H1 (cell line): ENCODE data around the gene PIGU. TPM values are rescaled to one million over a fixed set of nuclear protein-coding genes. Genes with fewer than 3 reads are reported as not detected.

Experiments
- CTCF ChIA-PET: fragments of 300-600 bp; sonication (Branson Sonifier 250); formaldehyde crosslinking; loops from one replicate; lab custom pipeline; 2021; ENCODE audit not compliant: partially characterized antibody; lab: Charles Lee
- POLR2A ChIA-PET: fragments of 300-600 bp; sonication (Branson Sonifier 250); formaldehyde crosslinking; loops from one replicate; lab custom pipeline; 2021; ENCODE audit warnings: inconsistent platforms; ENCODE audit not compliant: partially characterized antibody; lab: Charles Lee
- DNase-seq, 2 experiments: peaks; one replicate each; pipeline versions ENCODE4 v3.0.0 to v3.0.0-alpha.2; 2010 to 2022; ENCODE audit warnings: low spot score in 2 of 2, low read depth in 1 of 2, mixed read lengths in 1 of 2
- FAIRE-seq: peaks from 2 replicates; lab custom pipeline; 2011; peaks lifted over from hg19 to GRCh38; lab: Jason Lieb, UNC
- H2AFZ ChIP-seq: 2 replicates; pipeline ENCODE4 v1.8.1; 2012; ENCODE audit warnings: low read length, inconsistent platforms
- H2AK5ac ChIP-seq: 2 replicates; pipeline ENCODE4 v1.6.1; 2013; ENCODE audit warnings: low read depth, low read length
- H2BK120ac ChIP-seq: replicated peaks from 2 replicates; pipeline ENCODE3; 2013; ENCODE audit warnings: low read depth, low read length, inconsistent platforms
- H2BK12ac ChIP-seq: 2 replicates; pipeline ENCODE4 v1.6.1; 2013; ENCODE audit warnings: low read depth, low read length
- H2BK15ac ChIP-seq: 2 replicates; pipeline ENCODE4 v1.6.1; 2013; ENCODE audit warnings: low read length
- H2BK20ac ChIP-seq: 2 replicates; pipeline ENCODE4 v1.6.1; 2013; ENCODE audit warnings: low read length
- H2BK5ac ChIP-seq: 2 replicates; pipeline ENCODE4 v1.6.1; 2013; ENCODE audit warnings: low read depth, low read length
- H3K14ac ChIP-seq: 2 replicates; pipeline ENCODE4 v1.6.1; 2013; ENCODE audit warnings: inconsistent platforms; ENCODE audit not compliant: insufficient read length
- H3K18ac ChIP-seq: 2 replicates; pipeline ENCODE4 v1.6.1; 2013; ENCODE audit warnings: low read length; ENCODE audit errors: extremely low read depth
- H3K23ac ChIP-seq: 2 replicates; pipeline ENCODE4 v1.6.1; 2013; ENCODE audit warnings: inconsistent platforms; ENCODE audit not compliant: insufficient read length
- H3K23me2 ChIP-seq: 2 replicates; pipeline ENCODE4 v1.6.1; 2013; ENCODE audit warnings: low read depth, low read length
- H3K27ac ChIP-seq: 2 replicates; pipeline ENCODE4 v1.6.1; 2011; ENCODE audit warnings: low read depth, low read length, inconsistent platforms
- H3K27me3 ChIP-seq, 4 experiments: replicated peaks in 1 of 4; 1 replicate in 1 of 4; 2 replicates in 3 of 4; pipeline versions ENCODE4 v1.6.1 to v1.8.1; 2011 to 2013; ENCODE audit warnings: low read length in 3 of 4, mild to moderate bottlenecking in 3 of 4, inconsistent platforms in 2 of 4, mixed read lengths in 2 of 4, moderate library complexity in 1 of 4; ENCODE audit not compliant: control insufficient read depth in 3 of 4, insufficient read depth in 3 of 4; ENCODE audit errors: extremely low read depth in 1 of 4
- H3K36me3 ChIP-seq, 4 experiments: 2 replicates each; pipeline versions ENCODE4 v1.6.1 to v1.8.1; 2011 to 2013; ENCODE audit warnings: mild to moderate bottlenecking in 4 of 4, low read length in 3 of 4, moderate library complexity in 2 of 4, control low read depth in 1 of 4, inconsistent platforms in 1 of 4; ENCODE audit not compliant: insufficient read depth in 4 of 4, control insufficient read depth in 2 of 4
- H3K4ac ChIP-seq: replicated peaks from 2 replicates; pipeline ENCODE3; 2013; ENCODE audit warnings: low read length, low read depth, mixed read lengths, inconsistent platforms; ENCODE audit not compliant: insufficient read length
- H3K4me1 ChIP-seq, 4 experiments: replicated peaks in 1 of 4; 1 replicate in 1 of 4; 2 replicates in 3 of 4; pipeline versions ENCODE4 v1.6.1 to v1.8.1; 2011 to 2013; ENCODE audit warnings: low read length in 3 of 4, inconsistent platforms in 2 of 4, mixed read lengths in 1 of 4; ENCODE audit not compliant: insufficient read depth in 4 of 4, control insufficient read depth in 3 of 4
- H3K4me2 ChIP-seq, 2 experiments: 2 replicates each; pipeline versions ENCODE4 v1.6.1 to v1.8.1; 2011 to 2013; ENCODE audit warnings: low read depth in 2 of 2, low read length in 2 of 2, control low read depth in 1 of 2, inconsistent platforms in 1 of 2, mild to moderate bottlenecking in 1 of 2; ENCODE audit not compliant: insufficient read depth in 1 of 2
- H3K4me3 ChIP-seq, 4 experiments: fragments of 200-600, 300-600 bp in 1 of 4; sonication (generic), shearing (Covaris generic), sonication (Bioruptor Twin) in 1 of 4; 2 replicates each; pipeline versions ENCODE4 v1.5.1 to v1.8.1; 2011 to 2016; ENCODE audit warnings: low read length in 4 of 4, low read depth in 3 of 4, control low read depth in 2 of 4, inconsistent platforms in 2 of 4, mild to moderate bottlenecking in 2 of 4, mixed read lengths in 1 of 4, moderate library complexity in 1 of 4; ENCODE audit not compliant: insufficient read depth in 2 of 4; ENCODE audit errors: extremely low read depth in 1 of 4
- H3K56ac ChIP-seq: replicated peaks from 2 replicates; pipeline ENCODE3; 2013; ENCODE audit warnings: low read depth, mild to moderate bottlenecking, mixed read lengths, low read length, inconsistent platforms; ENCODE audit not compliant: insufficient read length
- H3K79me1 ChIP-seq: 2 replicates; pipeline ENCODE4 v1.6.1; 2013; ENCODE audit warnings: low read depth, low read length, control low read depth
- H3K79me2 ChIP-seq, 2 experiments: 2 replicates each; pipeline versions ENCODE4 v1.6.1 to v1.8.1; 2012 to 2013; ENCODE audit warnings: low read length in 2 of 2, mild to moderate bottlenecking in 2 of 2, inconsistent platforms in 1 of 2; ENCODE audit not compliant: insufficient read depth in 2 of 2, control insufficient read depth in 1 of 2
- H3K9ac ChIP-seq, 4 experiments: replicated peaks in 1 of 4; 1 replicate in 1 of 4; 2 replicates in 3 of 4; pipeline versions ENCODE4 v1.6.1 to v1.8.1; 2011 to 2013; ENCODE audit warnings: low read depth in 3 of 4, low read length in 3 of 4, control low read depth in 2 of 4, mild to moderate bottlenecking in 2 of 4, moderate library complexity in 2 of 4, inconsistent platforms in 1 of 4; ENCODE audit errors: extremely low read depth in 1 of 4
- H3K9me3 ChIP-seq, 2 experiments: 2 replicates each; pipeline versions ENCODE4 v1.6.1 to v1.8.1; 2012 to 2013; ENCODE audit warnings: mild to moderate bottlenecking in 2 of 2, moderate library complexity in 2 of 2, control low read depth in 1 of 2, inconsistent platforms in 1 of 2, low read depth in 1 of 2, low read length in 1 of 2, mixed read lengths in 1 of 2; ENCODE audit not compliant: insufficient read depth in 2 of 2
- H4K20me1 ChIP-seq, 2 experiments: replicated peaks in 1 of 2; 2 replicates each; pipeline versions ENCODE3 to v1.8.1; 2011 to 2013; ENCODE audit warnings: inconsistent platforms in 2 of 2, low read length in 2 of 2, mild to moderate bottlenecking in 1 of 2; ENCODE audit not compliant: insufficient read depth in 2 of 2, control insufficient read depth in 1 of 2
- H4K5ac ChIP-seq: 2 replicates; pipeline ENCODE4 v1.6.1; 2013; ENCODE audit warnings: low read length, low read depth, mixed read lengths, inconsistent platforms; ENCODE audit not compliant: insufficient read length
- H4K8ac ChIP-seq: 2 replicates; pipeline ENCODE4 v1.8.0; 2013; ENCODE audit warnings: mild to moderate bottlenecking, moderate library complexity, low read length, inconsistent platforms; ENCODE audit not compliant: insufficient read depth; ENCODE audit errors: extremely low read depth
- H4K91ac ChIP-seq: replicated peaks from 2 replicates; pipeline ENCODE3; 2013; ENCODE audit warnings: low read length, mixed read lengths, inconsistent platforms; ENCODE audit not compliant: insufficient read length
- ASH2L ChIP-seq: fragments of 200-600, 300-600 bp; sonication (generic); IDR thresholded peaks from one replicate; pipeline ENCODE4 v1.7.1; 2017; ENCODE audit warnings: low read length
- EP300 ChIP-seq, 2 experiments: IDR thresholded peaks; 1 replicate in 1 of 2; 2 replicates in 1 of 2; pipeline ENCODE4 v1.6.1; 2011 to 2012; ENCODE audit warnings: low read depth in 2 of 2, low read length in 2 of 2, mild to moderate bottlenecking in 2 of 2, borderline replicate concordance in 1 of 2, inconsistent platforms in 1 of 2, moderate library complexity in 1 of 2
- GTF2F1 ChIP-seq: IDR thresholded peaks from 2 replicates; pipeline ENCODE4 v1.6.1; 2012; ENCODE audit warnings: low read depth, low read length, improper control_type of control experiment, borderline replicate concordance
- HDAC6 ChIP-seq: IDR thresholded peaks from one replicate; pipeline ENCODE4 v1.7.1; 2012; ENCODE audit warnings: low read depth, mild to moderate bottlenecking, inconsistent platforms, low read length, moderate library complexity
- JUN ChIP-seq: IDR thresholded peaks from 2 replicates; pipeline ENCODE4 v1.6.1; 2011; ENCODE audit warnings: low read depth, mild to moderate bottlenecking, improper control_type of control experiment, low read length
- NRF1 ChIP-seq: IDR thresholded peaks from 2 replicates; pipeline ENCODE4 v1.6.1; 2011; ENCODE audit warnings: mild to moderate bottlenecking, low read depth, low read length, improper control_type of control experiment
- POLR2AphosphoS5 ChIP-seq: IDR thresholded peaks from 2 replicates; pipeline ENCODE4 v1.6.1; 2011; ENCODE audit warnings: low read depth, low read length
- POU5F1 ChIP-seq: IDR thresholded peaks from 2 replicates; pipeline ENCODE4 v1.6.1; 2011; ENCODE audit warnings: low read depth, mild to moderate bottlenecking, low read length, moderate library complexity
- RBBP5 ChIP-seq: IDR thresholded peaks from 2 replicates; pipeline ENCODE4 v1.7.1; 2012; ENCODE audit warnings: low read depth, mild to moderate bottlenecking, inconsistent platforms, low read length, moderate library complexity, borderline replicate concordance
- RNF2 ChIP-seq: fragments of 200-900, 300-1000 bp; sonication (generic); IDR thresholded peaks from 2 replicates; pipeline ENCODE4 v1.7.1; 2016; ENCODE audit warnings: borderline replicate concordance, low read depth, mild to moderate bottlenecking, antibody characterized with exemption, low read length; ENCODE audit not compliant: poor library complexity, severe bottlenecking; ENCODE audit errors: missing control alignments
- RXRA ChIP-seq: IDR thresholded peaks from 2 replicates; pipeline ENCODE4 v1.6.1; 2011; ENCODE audit warnings: low read depth, mild to moderate bottlenecking, low read length, moderate library complexity; ENCODE audit not compliant: insufficient read depth
- SIX5 ChIP-seq: IDR thresholded peaks from 2 replicates; pipeline ENCODE4 v1.6.1; 2011; ENCODE audit warnings: mild to moderate bottlenecking, low read depth, low read length
- SRF ChIP-seq: IDR thresholded peaks from 2 replicates; pipeline ENCODE4 v1.6.1; 2011; ENCODE audit warnings: mild to moderate bottlenecking, low read depth, low read length, moderate library complexity
- YY1 ChIP-seq: IDR thresholded peaks from 2 replicates; pipeline ENCODE4 v1.6.1; 2011; ENCODE audit warnings: low read depth, mild to moderate bottlenecking, low read length
- WGBS, 2 experiments: shearing (Covaris generic) in 1 of 2; methylation state at CpG; one replicate each; pipeline versions ENCODE4 v1.1.6 to v1.1.7; 2013 to 2015; ENCODE audit warnings: low lambda C conversion rate in 2 of 2, mixed read lengths in 2 of 2, inconsistent platforms in 1 of 2, low coverage in 1 of 2, missing lambda C conversion rate in 1 of 2; ENCODE audit not compliant: insufficient replicate concordance in 2 of 2, insufficient coverage in 1 of 2, insufficient read length in 1 of 2; ENCODE audit errors: extremely low coverage in 1 of 2, missing lambda C conversion rate in 1 of 2; 5-methylcytosine and 5-hydroxymethylcytosine counted together
- polyA plus RNA-seq, 7 experiments: library from polyadenylated mRNA; depleted of rRNA in 3 of 7; stranded (reverse) in 5 of 7; unstranded in 2 of 7; fragments of >200 nt in 5 of 7; fragments of 200-250 nt in 2 of 7; gene quantifications; 1 replicate in 5 of 7; 2 replicates in 1 of 7; 4 replicates in 1 of 7; pipeline versions ENCODE4 v1.2.1 to v1.2.3, GENCODE V29; 2011 to 2013; ENCODE audit warnings: missing spikeins in 2 of 7, mixed read lengths in 2 of 7
- total RNA-seq: library from RNA; stranded (reverse); fragmentation: NEBNext Ultra II Directional; extraction: Animal tissue kit (Norgen Biotek cat#: 25700); gene quantifications from 2 replicates; pipeline ENCODE4 v1.2.1, GENCODE V29; 2021

The PIGU gene
- total and polyA plus RNA-seq, 2 of the 8 experiments (the other 6 are each of a cell fraction or from before 2014, with no cell fraction given): 28.3 to 117 TPM

- 96% methylated on average over 4 of the region's 7 CpGs; no CpG with 5 or more reads in 1 of the 2 experiments for WGBS, 2 experiments
- CTCF ChIA-PET: interaction anchor here (1.2 kb wide), 1 partner anchor 341 kb away, joined by 3 read pairs; no protein-coding TSS in a partner anchor
- Histone ChIP-seq H2BK15ac (no peak overlapping the region), H3K4me1 (no peaks in the 10 kb centered on the region), H3K9ac (no peak overlapping the region), H2BK20ac (no peak overlapping the region), H3K79me1 (no peaks in the 10 kb centered on the region), H3K4me2 (no peak overlapping the region), H3K27ac (no peak overlapping the region), H4K91ac (no peak overlapping the region), H2BK5ac (no peak overlapping the region), H2AK5ac (no peak overlapping the region), H4K20me1 (no peaks in the 10 kb centered on the region), H3K4me3 (no peak overlapping the region), H4K5ac (no peak overlapping the region), H2AFZ (no peak overlapping the region), H3K4ac (no peak overlapping the region), H3K9me3 (no peaks in the 10 kb centered on the region; a peak in 1 of 4 replicates), H2BK120ac (no peak overlapping the region), H3K79me2 (no peaks in the 10 kb centered on the region), H3K23ac (no peak overlapping the region), H3K56ac (no peak overlapping the region), H3K36me3 (peaks cover 0 to 6% (median 0%) of the 10 kb centered on the region in 4 experiments; a peak in 2 of 8 replicates), H3K18ac (no peak overlapping the region), H3K27me3 (no peaks in the 10 kb centered on the region), H4K8ac (no peak overlapping the region), H3K23me2 (no peaks in the 10 kb centered on the region), H2BK12ac (no peak overlapping the region), H3K14ac (no peak overlapping the region)
- DNase-seq: no peak
- POLR2A ChIA-PET: interaction anchor here (0.6 kb wide), 1 partner anchor 12 kb away, joined by 3 read pairs; no protein-coding TSS in a partner anchor
- no peak for FAIRE-seq
- TF ChIP-seq HDAC6 (no peak), POU5F1 (no peak), NRF1 (no peak), RNF2 (no peak), ASH2L (no peak), RXRA (no peak), SIX5 (no peak), GTF2F1 (no peak), SRF (no peak), EP300 (IDR thresholded peaks at IDR 0.05; ENCODE audit: borderline replicate concordance in 1 of 2, low read depth in 2 of 2, low read length in 2 of 2) (no peak), RBBP5 (no peak), YY1 (no peak), JUN (no peak), POLR2AphosphoS5 (no peak)
Measured at GRCh38 chr20:34654207-34654744, 22.6 kb downstream of the PIGU start.
